OCI-LY3 (cell line): Measurements from ENCODE around the gene LMAN2.

Source experiments
- EZH2phosphoT487 ChIP-seq: fragments of 200-600 bp; shearing (Covaris generic); IDR thresholded peaks from 2 replicates; pipeline ENCODE4 v1.6.1; 2018; ENCODE audit warnings: antibody characterized with exemption, mixed run types, low read depth
- TF ChIP-seq, protein P1 (sequence below): fragments of 200-600, 300-600 bp; sonication (generic); IDR thresholded peaks from 2 replicates; pipeline ENCODE4 v1.5.1; 2014; ENCODE audit warnings: antibody characterized with exemption, low read length, low read depth

DNA sequence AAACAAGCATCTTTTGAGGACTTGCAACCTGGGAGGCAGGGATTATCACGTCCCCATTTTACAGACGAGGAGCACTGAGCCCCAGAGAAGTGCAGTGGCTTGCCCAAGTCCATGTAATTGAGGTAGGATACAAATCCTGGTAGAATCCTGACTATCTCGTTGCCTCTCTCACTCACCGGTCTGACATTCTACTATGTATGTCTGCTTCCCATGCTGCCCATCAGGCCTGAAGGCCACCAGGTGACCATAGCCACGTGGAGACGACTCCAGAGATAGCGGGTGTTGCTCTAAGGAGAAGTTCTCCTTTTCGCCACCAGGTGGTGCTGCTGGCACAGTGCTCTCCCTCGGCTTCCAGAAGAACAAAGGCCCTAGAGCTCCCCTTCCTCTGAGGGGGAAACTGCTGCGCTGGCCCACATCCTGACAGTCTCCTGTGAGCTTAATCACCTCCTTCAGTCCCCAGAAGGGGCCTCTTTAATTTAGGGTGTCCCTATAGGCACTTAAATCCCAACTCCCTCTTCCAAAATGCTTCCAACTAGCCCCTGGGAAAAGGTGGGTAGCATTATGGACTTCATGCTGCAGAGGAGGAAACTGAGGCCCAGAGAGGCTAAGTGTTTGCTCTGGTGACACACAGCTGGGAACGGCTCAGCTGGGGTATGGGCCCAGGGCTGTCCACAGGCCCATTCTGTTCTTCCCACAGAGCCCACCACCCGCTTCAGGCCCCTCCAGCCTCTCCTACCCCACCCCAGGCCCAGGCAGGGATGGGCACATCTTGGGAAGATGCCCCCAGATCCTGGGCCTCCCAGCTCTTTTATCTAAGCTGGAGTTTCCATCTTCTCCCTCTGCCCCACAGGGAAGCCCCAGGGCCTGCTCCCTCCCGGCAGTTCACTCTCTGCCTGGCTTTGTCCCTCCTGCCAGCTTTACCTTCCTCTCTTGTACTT, 39.2 kb upstream of the LMAN2 start:
- TF ChIP-seq, protein P1, sequence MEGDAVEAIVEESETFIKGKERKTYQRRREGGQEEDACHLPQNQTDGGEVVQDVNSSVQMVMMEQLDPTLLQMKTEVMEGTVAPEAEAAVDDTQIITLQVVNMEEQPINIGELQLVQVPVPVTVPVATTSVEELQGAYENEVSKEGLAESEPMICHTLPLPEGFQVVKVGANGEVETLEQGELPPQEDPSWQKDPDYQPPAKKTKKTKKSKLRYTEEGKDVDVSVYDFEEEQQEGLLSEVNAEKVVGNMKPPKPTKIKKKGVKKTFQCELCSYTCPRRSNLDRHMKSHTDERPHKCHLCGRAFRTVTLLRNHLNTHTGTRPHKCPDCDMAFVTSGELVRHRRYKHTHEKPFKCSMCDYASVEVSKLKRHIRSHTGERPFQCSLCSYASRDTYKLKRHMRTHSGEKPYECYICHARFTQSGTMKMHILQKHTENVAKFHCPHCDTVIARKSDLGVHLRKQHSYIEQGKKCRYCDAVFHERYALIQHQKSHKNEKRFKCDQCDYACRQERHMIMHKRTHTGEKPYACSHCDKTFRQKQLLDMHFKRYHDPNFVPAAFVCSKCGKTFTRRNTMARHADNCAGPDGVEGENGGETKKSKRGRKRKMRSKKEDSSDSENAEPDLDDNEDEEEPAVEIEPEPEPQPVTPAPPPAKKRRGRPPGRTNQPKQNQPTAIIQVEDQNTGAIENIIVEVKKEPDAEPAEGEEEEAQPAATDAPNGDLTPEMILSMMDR = peak; percentile 90
- no peak for TF ChIP-seq EZH2phosphoT487
